Activated CD4-positive, alpha-beta memory T cell treated with anti-CD3 and anti-CD28 coated beads for 36 hours (primary cell): ENCODE data around the gene PRKCD. TPM values are rescaled to one million over a fixed set of nuclear protein-coding genes. Genes with fewer than 3 reads are reported as not detected.

Source experiments
- CTCF ChIA-PET: fragments of 350-600 bp; sonication (Branson Sonifier 250); formaldehyde crosslinking; loops from one replicate; lab custom pipeline; 2021; ENCODE audit warnings: antibody characterized with exemption, inconsistent platforms; lab: Charles Lee
- POLR2A ChIA-PET: fragments of 350-600 bp; sonication (Branson Sonifier 250); formaldehyde crosslinking; loops from one replicate; lab custom pipeline; 2021; ENCODE audit warnings: antibody characterized with exemption; lab: Charles Lee
- DNase-seq: peaks from one replicate; pipeline ENCODE4 v3.0.0-alpha.2; 2020
- H3K27ac Mint-ChIP-seq: one replicate; pipeline ENCODE4 v1.8.0; 2021; ENCODE audit warnings: mixed read lengths
- H3K27me3 Mint-ChIP-seq: one replicate; pipeline ENCODE4 v1.8.0; 2021; ENCODE audit warnings: mixed read lengths
- H3K36me3 Mint-ChIP-seq: one replicate; pipeline ENCODE4 v1.8.0; 2021; ENCODE audit warnings: mixed read lengths
- H3K4me1 Mint-ChIP-seq: one replicate; pipeline ENCODE4 v1.8.0; 2021; ENCODE audit warnings: low read depth, mixed read lengths
- H3K4me3 Mint-ChIP-seq: one replicate; pipeline ENCODE4 v1.8.0; 2021; ENCODE audit warnings: mild to moderate bottlenecking, mixed read lengths
- H3K9me3 Mint-ChIP-seq: one replicate; pipeline ENCODE4 v1.8.0; 2021; ENCODE audit warnings: mixed read lengths
- intact Hi-C: fragments of 100-400 bp; cut with micrococcal nuclease; formaldehyde crosslinking; loops from one replicate; pipeline ENCODE4 v1.15.1; 2023
- total RNA-seq, 2 experiments: library from RNA; stranded (reverse); gene quantifications; one replicate each; pipeline ENCODE4 v1.2.3, GENCODE V29; 2021

PRKCD gene
- total RNA-seq, 2 experiments from 2014 or later: 23.8 to 25.9 TPM

- intact Hi-C loops: no loop called here
- Mint-ChIP-seq H3K9me3 (no peaks in the 10 kb centered on the region), H3K4me3 (no peak overlapping the region), H3K36me3 (peaks cover 31% of the 10 kb centered on the region), H3K27me3 (no peaks in the 10 kb centered on the region), H3K27ac (no peak overlapping the region), H3K4me1 (no peaks in the 10 kb centered on the region)
- ChIA-PET CTCF (interaction anchor here (0.9 to 1.5 kb wide), 3 partner anchors 10 to 17 kb away, joined by 3 to 8 read pairs (median 4); no protein-coding TSS in a partner anchor), POLR2A (no interaction called here)
- no peak for DNase-seq
Observed at GRCh38 chr3:53231532-53232511, 70.8 kb downstream of the PRKCD start.

- CTCF ChIA-PET: interaction anchor here (1.3 to 2.7 kb wide), 2 partner anchors 12 to 37 kb away, joined by 4 to 13 read pairs; no protein-coding TSS in a partner anchor
- peaks cover 25% of the 10 kb centered on the region for H3K36me3 Mint-ChIP-seq
- no peaks in the 10 kb centered on the region for H3K27me3 Mint-ChIP-seq
- DNase-seq: no peak
- POLR2A ChIA-PET: no interaction called here
- H3K27ac Mint-ChIP-seq: no peak overlapping the region
- no peaks in the 10 kb centered on the region for H3K9me3 Mint-ChIP-seq
- intact Hi-C loops: no loop called here
- no peaks in the 10 kb centered on the region for H3K4me1 Mint-ChIP-seq
- H3K4me3 Mint-ChIP-seq: no peak overlapping the region
Observed at GRCh38 chr3:53232641-53233377, 71.8 kb downstream of the PRKCD start.

- H3K27ac Mint-ChIP-seq: no peak overlapping the region
- CTCF ChIA-PET: interaction anchor here (1.0 to 2.7 kb wide), 2 partner anchors 10 to 14 kb away, joined by 3 to 13 read pairs; no protein-coding TSS in a partner anchor
Observed at GRCh38 chr3:53234130-53234840, 73.3 kb downstream of the PRKCD start.

GRCh38 chr3:53234841-53235232 is 73.8 kb downstream of the PRKCD start:
- intact Hi-C loops: no loop called here
- H3K9me3 Mint-ChIP-seq: no peaks in the 10 kb centered on the region
- H3K4me3 Mint-ChIP-seq: no peak overlapping the region
- H3K27me3 Mint-ChIP-seq: no peaks in the 10 kb centered on the region
- peaks cover 16% of the 10 kb centered on the region for H3K36me3 Mint-ChIP-seq
- ChIA-PET CTCF (interaction anchor here (1.0 to 2.7 kb wide), 2 partner anchors 11 to 14 kb away, joined by 3 to 13 read pairs; no protein-coding TSS in a partner anchor), POLR2A (no interaction called here)
- no peaks in the 10 kb centered on the region for H3K4me1 Mint-ChIP-seq
- no peak overlapping the region for H3K27ac Mint-ChIP-seq
- no peak for DNase-seq

More at GRCh38 chr3:53234130-53234840, 73.3 kb downstream of the PRKCD start:
- DNase-seq: no peak
- no peaks in the 10 kb centered on the region for H3K4me1 Mint-ChIP-seq
- no peaks in the 10 kb centered on the region for H3K27me3 Mint-ChIP-seq
- H3K36me3 Mint-ChIP-seq: peaks cover 17% of the 10 kb centered on the region
- intact Hi-C loops: no loop called here
- H3K4me3 Mint-ChIP-seq: no peak overlapping the region
- POLR2A ChIA-PET: no interaction called here
- H3K9me3 Mint-ChIP-seq: no peaks in the 10 kb centered on the region

GRCh38 chr3:53235545-53235944 is 74.5 kb downstream of the PRKCD start:
- ChIA-PET CTCF (no interaction called here), POLR2A (no interaction called here)
- Mint-ChIP-seq H3K27ac (peak overlapping the region; percentile 16), H3K27me3 (no peaks in the 10 kb centered on the region), H3K4me3 (no peak overlapping the region), H3K4me1 (no peaks in the 10 kb centered on the region), H3K36me3 (peaks cover 15% of the 10 kb centered on the region), H3K9me3 (no peaks in the 10 kb centered on the region)
- no peak for DNase-seq
- intact Hi-C loops: no loop called here

- ChIA-PET POLR2A (no interaction called here), CTCF (no interaction called here)
- intact Hi-C loops: no loop called here
- H3K4me3 Mint-ChIP-seq: no peak overlapping the region
- H3K9me3 Mint-ChIP-seq: no peaks in the 10 kb centered on the region
- H3K36me3 Mint-ChIP-seq: peaks cover 16% of the 10 kb centered on the region
- peak overlapping the region; percentile 24 for H3K27ac Mint-ChIP-seq
- DNase-seq: no peak
- H3K4me1 Mint-ChIP-seq: no peaks in the 10 kb centered on the region
- no peaks in the 10 kb centered on the region for H3K27me3 Mint-ChIP-seq
Observed at GRCh38 chr3:53236112-53236841, 75.3 kb downstream of the PRKCD start.

GRCh38 chr3:53238051-53238850 is 77.2 kb downstream of the PRKCD start:
- POLR2A ChIA-PET: no interaction called here
- Mint-ChIP-seq H3K27ac (no peak overlapping the region), H3K4me1 (no peaks in the 10 kb centered on the region), H3K4me3 (no peak overlapping the region), H3K27me3 (no peaks in the 10 kb centered on the region), H3K36me3 (peaks cover 13% of the 10 kb centered on the region), H3K9me3 (no peaks in the 10 kb centered on the region)
- intact Hi-C loops: no loop called here
- no peak for DNase-seq
- CTCF ChIA-PET: no interaction called here

GRCh38 chr3:53238886-53239285 is 77.9 kb downstream of the PRKCD start:
- peaks cover 10% of the 10 kb centered on the region for H3K36me3 Mint-ChIP-seq
- H3K27ac Mint-ChIP-seq: no peak overlapping the region
- no peak for DNase-seq
- ChIA-PET POLR2A (no interaction called here), CTCF (no interaction called here)
- no peaks in the 10 kb centered on the region for H3K27me3 Mint-ChIP-seq
- no peaks in the 10 kb centered on the region for H3K4me1 Mint-ChIP-seq
- intact Hi-C loops: no loop called here
- no peaks in the 10 kb centered on the region for H3K9me3 Mint-ChIP-seq
- no peak overlapping the region for H3K4me3 Mint-ChIP-seq

GRCh38 chr3:53239800-53240199 is 78.8 kb downstream of the PRKCD start:
- intact Hi-C loops: no loop called here
- Mint-ChIP-seq H3K4me1 (no peaks in the 10 kb centered on the region), H3K27me3 (no peaks in the 10 kb centered on the region), H3K36me3 (peaks cover 10% of the 10 kb centered on the region), H3K4me3 (no peak overlapping the region), H3K9me3 (no peaks in the 10 kb centered on the region), H3K27ac (no peak overlapping the region)
- ChIA-PET CTCF (no interaction called here), POLR2A (no interaction called here)
- no peak for DNase-seq

GRCh38 chr3:53240989-53241972 is 80.3 kb downstream of the PRKCD start:
- Mint-ChIP-seq H3K4me3 (no peak overlapping the region), H3K36me3 (peaks cover 10% of the 10 kb centered on the region), H3K9me3 (no peaks in the 10 kb centered on the region), H3K27ac (no peak overlapping the region), H3K27me3 (no peaks in the 10 kb centered on the region), H3K4me1 (no peaks in the 10 kb centered on the region)
- intact Hi-C loops: no loop called here
- ChIA-PET POLR2A (interaction anchor here (0.6 kb wide), 1 partner anchor 1741 kb away, joined by 3 read pairs; no protein-coding TSS in a partner anchor), CTCF (no interaction called here)
- DNase-seq: no peak
